Measurements from ENCODE around the gene JADE1. TPM values are rescaled to one million over a fixed set of nuclear protein-coding genes. Genes with fewer than 3 reads are reported as not detected.

Gene JADE1
- total RNA-seq, 1 donor from 2014 or later, result 6.6 TPM

- DNase-seq (ENCODE audit: low read depth) (no peak), FAIRE-seq (no peak)
- Histone ChIP-seq H3K36me3 (ENCODE audit: control insufficient read depth, insufficient read depth, low read length) (peaks cover 1% of the 10 kb centered on the region), H3K4me3 (ENCODE audit: low read depth, low read length) (no peak overlapping the region), H3K27me3 (ENCODE audit: control insufficient read depth, insufficient read depth, low read length) (no peaks in the 10 kb centered on the region)
- no peak for TF ChIP-seq CTCF (IDR thresholded peaks at IDR 0.05; ENCODE audit: insufficient read depth, low read length, severe bottlenecking)
Measured at GRCh38 chr4:128831531-128832242, 22.2 kb downstream of the JADE1 start.

- FAIRE-seq (no peak), DNase-seq (ENCODE audit: low read depth) (no peak)
- Histone ChIP-seq H3K4me3 (ENCODE audit: low read depth, low read length) (no peak overlapping the region), H3K27me3 (ENCODE audit: control insufficient read depth, insufficient read depth, low read length) (no peaks in the 10 kb centered on the region), H3K36me3 (ENCODE audit: control insufficient read depth, insufficient read depth, low read length) (peaks cover 1% of the 10 kb centered on the region)
- TF ChIP-seq CTCF (IDR thresholded peaks at IDR 0.05; ENCODE audit: insufficient read depth, low read length, severe bottlenecking), result no peak
Measured at GRCh38 chr4:128832243-128832625, 22.7 kb downstream of the JADE1 start.

GRCh38 chr4:128835498-128836222 is 26.2 kb downstream of the JADE1 start:
- FAIRE-seq, result no peak
- H3K4me3 ChIP-seq (ENCODE audit: low read depth, low read length), result no peak overlapping the region
- H3K27me3 ChIP-seq (ENCODE audit: control insufficient read depth, insufficient read depth, low read length), result no peaks in the 10 kb centered on the region
- no peak for DNase-seq (ENCODE audit: low read depth)
- peaks cover 1% of the 10 kb centered on the region for H3K36me3 ChIP-seq (ENCODE audit: control insufficient read depth, insufficient read depth, low read length)
- no peak for TF ChIP-seq CTCF (IDR thresholded peaks at IDR 0.05; ENCODE audit: insufficient read depth, low read length, severe bottlenecking)

- FAIRE-seq, result no peak
- no peak for DNase-seq (ENCODE audit: low read depth)
- Histone ChIP-seq H3K36me3 (ENCODE audit: control insufficient read depth, insufficient read depth, low read length) (peaks cover 1% of the 10 kb centered on the region), H3K4me3 (ENCODE audit: low read depth, low read length) (no peak overlapping the region), H3K27me3 (ENCODE audit: control insufficient read depth, insufficient read depth, low read length) (no peaks in the 10 kb centered on the region)
- TF ChIP-seq CTCF (IDR thresholded peaks at IDR 0.05; ENCODE audit: insufficient read depth, low read length, severe bottlenecking), result no peak
Measured at GRCh38 chr4:128837198-128837597, 27.7 kb downstream of the JADE1 start.

GRCh38 chr4:128837679-128838078 is 28.2 kb downstream of the JADE1 start:
- no peak for DNase-seq (ENCODE audit: low read depth)

More at GRCh38 chr4:128837679-128838078, 28.2 kb downstream of the JADE1 start:
- no peak overlapping the region for H3K4me3 ChIP-seq (ENCODE audit: low read depth, low read length)
- no peak for FAIRE-seq
- no peaks in the 10 kb centered on the region for H3K27me3 ChIP-seq (ENCODE audit: control insufficient read depth, insufficient read depth, low read length)
- H3K36me3 ChIP-seq (ENCODE audit: control insufficient read depth, insufficient read depth, low read length), result peaks cover 1% of the 10 kb centered on the region
- TF ChIP-seq CTCF (IDR thresholded peaks at IDR 0.05; ENCODE audit: insufficient read depth, low read length, severe bottlenecking), result no peak

Measured in bronchial epithelial cell (primary cell).